Measurements from ENCODE around the gene USP36.
A peak's percentile ranks its signal among the peaks of the same experiment; 100 is the strongest.
"Not testable (repeated sequence)": the region's sequence is repeated elsewhere in the genome, so short reads cannot be mapped to it uniquely, and the experiment has no call there.

Gene USP36

DNA sequence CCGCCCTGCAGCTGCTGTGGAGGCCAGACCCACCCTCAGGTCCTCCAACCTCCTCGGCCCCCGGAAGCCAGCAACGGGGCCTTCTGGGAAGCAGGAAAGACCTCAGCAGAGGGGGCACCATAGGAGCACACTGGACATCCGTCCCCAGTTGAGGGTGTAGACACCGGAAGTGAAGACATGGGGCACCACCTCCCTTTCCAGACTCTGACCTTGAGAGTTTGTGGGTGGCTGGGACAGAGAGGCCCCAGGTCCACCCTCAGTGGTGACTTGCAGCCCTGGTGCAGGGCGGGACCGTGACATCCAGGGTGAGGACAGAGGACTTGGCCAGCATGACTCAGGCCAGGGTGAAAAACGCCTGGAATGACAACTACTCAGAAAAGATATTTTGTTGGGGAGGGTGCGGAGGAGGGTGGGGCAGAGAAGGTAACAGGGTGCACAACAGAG, 42.5 kb upstream of the USP36 start:
- Histone ChIP-seq H3K36me3 (ENCODE audit: control insufficient read depth, insufficient read depth, low read length) (no peaks in the 10 kb centered on the region), H3K27ac (ENCODE audit: insufficient read depth, low read depth, low read length, poor library complexity, severe bottlenecking) (peak overlapping the region; percentile 94), H3K9me3 (ENCODE audit: control insufficient read depth, low read length) (no peaks in the 10 kb centered on the region), H3K27me3 (ENCODE audit: control insufficient read depth, insufficient read depth, low read length, poor library complexity, severe bottlenecking) (no peaks in the 10 kb centered on the region), H3K4me3 (ENCODE audit: insufficient read depth, low read depth, low read length) (peak overlapping the region; percentile 20), H3K4me1 (ENCODE audit: control insufficient read depth, insufficient read depth, low read length) (peaks cover 29% of the 10 kb centered on the region)
- WGBS, 2 experiments = 79 to 82% methylated on average over 10 of the region's 10 CpGs

DNA sequence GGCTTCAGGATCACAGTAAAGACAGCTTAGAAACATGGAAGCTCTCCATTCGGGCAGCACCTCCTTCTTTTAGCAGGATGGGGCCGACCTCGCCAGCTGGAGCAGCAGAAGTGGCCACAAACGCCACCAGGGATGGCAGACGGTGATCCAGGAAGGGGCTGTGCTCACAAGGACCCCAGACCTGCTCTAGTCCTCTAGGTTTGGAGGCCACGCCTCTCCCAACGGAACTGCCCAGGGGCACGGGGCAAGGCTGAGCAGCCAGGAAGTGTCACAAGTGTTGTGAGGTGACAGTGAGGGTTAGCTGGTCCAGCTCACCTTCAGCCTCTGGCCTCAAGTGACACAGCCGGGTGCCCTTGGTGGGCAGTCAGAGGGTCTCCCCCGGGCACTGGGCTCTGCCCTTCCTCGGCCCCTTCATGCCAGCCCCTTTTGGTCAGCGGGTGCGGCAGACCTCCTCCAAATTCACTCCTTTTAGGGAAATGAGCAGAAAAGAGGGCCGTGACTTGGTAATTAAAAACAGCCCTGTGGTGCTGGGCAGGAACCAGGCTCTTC, 42.0 kb upstream of the USP36 start:
- WGBS, 2 experiments = 86 to 88% methylated on average over 14 of the region's 14 CpGs
- Histone ChIP-seq H3K27me3 (ENCODE audit: control insufficient read depth, insufficient read depth, low read length, poor library complexity, severe bottlenecking) (no peaks in the 10 kb centered on the region), H3K36me3 (ENCODE audit: control insufficient read depth, insufficient read depth, low read length) (no peaks in the 10 kb centered on the region), H3K9me3 (ENCODE audit: control insufficient read depth, low read length) (no peaks in the 10 kb centered on the region), H3K27ac (ENCODE audit: insufficient read depth, low read depth, low read length, poor library complexity, severe bottlenecking) (peak overlapping the region; percentile 94), H3K4me3 (ENCODE audit: insufficient read depth, low read depth, low read length) (no peak overlapping the region), H3K4me1 (ENCODE audit: control insufficient read depth, insufficient read depth, low read length) (peaks cover 29% of the 10 kb centered on the region)

DNA sequence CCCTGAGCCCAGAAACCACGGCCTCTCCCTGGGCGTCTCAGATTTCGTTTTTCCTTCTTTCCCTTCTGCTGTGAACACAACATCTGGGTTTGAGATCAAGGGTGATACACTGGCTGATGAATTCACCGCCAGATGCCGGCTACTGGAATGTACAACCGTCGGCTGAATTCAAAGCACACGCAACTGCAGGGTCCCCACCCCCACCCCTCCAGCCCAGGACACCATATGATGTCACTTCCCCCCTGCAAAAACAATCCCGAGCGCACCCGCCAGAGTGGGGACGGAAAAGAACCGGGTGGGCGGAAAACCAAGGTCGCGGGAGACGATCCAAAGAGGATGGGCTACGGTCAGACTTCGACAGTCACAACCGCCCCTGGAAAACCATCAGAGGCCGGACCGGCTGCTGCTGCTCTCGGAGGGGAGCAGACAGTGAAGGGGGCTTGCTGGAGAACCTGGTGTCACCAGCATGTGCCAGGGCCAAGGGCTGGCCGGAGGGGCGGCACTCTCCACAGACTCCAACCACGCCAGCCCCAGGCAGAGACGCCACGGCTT, 39.1 kb upstream of the USP36 start:
- Histone ChIP-seq H3K27me3 (ENCODE audit: control insufficient read depth, insufficient read depth, low read length, poor library complexity, severe bottlenecking) (no peaks in the 10 kb centered on the region), H3K9me3 (ENCODE audit: control insufficient read depth, low read length) (no peaks in the 10 kb centered on the region), H3K27ac (ENCODE audit: insufficient read depth, low read depth, low read length, poor library complexity, severe bottlenecking) (no peak overlapping the region), H3K4me3 (ENCODE audit: insufficient read depth, low read depth, low read length) (no peak overlapping the region), H3K4me1 (ENCODE audit: control insufficient read depth, insufficient read depth, low read length) (peaks cover 25% of the 10 kb centered on the region), H3K36me3 (ENCODE audit: control insufficient read depth, insufficient read depth, low read length) (no peaks in the 10 kb centered on the region)
- 86 to 89% methylated on average over 28 of the region's 28 CpGs for WGBS, 2 experiments

DNA sequence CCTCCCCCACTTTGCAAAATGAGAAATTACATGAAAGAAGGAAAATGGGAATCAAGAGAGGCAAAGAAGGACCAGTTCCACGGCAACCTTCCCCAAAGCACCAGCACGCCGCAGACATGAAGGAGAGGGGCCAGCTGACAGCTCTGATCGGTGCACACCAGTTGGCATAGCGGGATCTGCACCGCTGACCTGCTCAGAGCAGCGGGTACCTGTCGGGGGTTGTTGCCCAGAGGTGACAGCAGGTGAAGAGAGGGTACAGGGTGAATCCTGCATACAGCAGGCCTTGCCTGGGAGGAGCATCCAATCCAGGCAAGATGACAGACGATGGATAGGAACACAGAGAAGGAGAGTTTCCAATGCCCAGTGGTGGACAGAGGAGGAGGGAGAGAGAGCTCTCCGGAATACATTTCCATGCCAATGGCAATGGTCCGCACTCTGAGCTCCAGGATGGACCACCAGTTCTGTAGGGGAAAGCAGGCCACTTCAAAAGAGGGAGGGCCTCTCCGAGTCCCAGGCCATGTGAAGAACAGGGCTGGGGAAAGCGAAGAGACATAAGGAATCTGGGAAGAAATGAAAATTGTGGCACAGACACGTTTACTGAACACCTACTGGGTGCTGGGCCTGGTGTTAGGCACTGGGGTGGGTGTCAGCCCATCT, 38.4 kb upstream of the USP36 start:
- no peak overlapping the region for H3K27ac ChIP-seq (ENCODE audit: insufficient read depth, low read depth, low read length, poor library complexity, severe bottlenecking)
- H3K36me3 ChIP-seq (ENCODE audit: control insufficient read depth, insufficient read depth, low read length) = no peaks in the 10 kb centered on the region
- no peaks in the 10 kb centered on the region for H3K9me3 ChIP-seq (ENCODE audit: control insufficient read depth, low read length)
- peaks cover 18% of the 10 kb centered on the region for H3K4me1 ChIP-seq (ENCODE audit: control insufficient read depth, insufficient read depth, low read length)
- H3K27me3 ChIP-seq (ENCODE audit: control insufficient read depth, insufficient read depth, low read length, poor library complexity, severe bottlenecking) = no peaks in the 10 kb centered on the region
- H3K4me3 ChIP-seq (ENCODE audit: insufficient read depth, low read depth, low read length) = no peak overlapping the region
- WGBS, 2 experiments = 92 to 93% methylated on average over 14 of the region's 14 CpGs

DNA sequence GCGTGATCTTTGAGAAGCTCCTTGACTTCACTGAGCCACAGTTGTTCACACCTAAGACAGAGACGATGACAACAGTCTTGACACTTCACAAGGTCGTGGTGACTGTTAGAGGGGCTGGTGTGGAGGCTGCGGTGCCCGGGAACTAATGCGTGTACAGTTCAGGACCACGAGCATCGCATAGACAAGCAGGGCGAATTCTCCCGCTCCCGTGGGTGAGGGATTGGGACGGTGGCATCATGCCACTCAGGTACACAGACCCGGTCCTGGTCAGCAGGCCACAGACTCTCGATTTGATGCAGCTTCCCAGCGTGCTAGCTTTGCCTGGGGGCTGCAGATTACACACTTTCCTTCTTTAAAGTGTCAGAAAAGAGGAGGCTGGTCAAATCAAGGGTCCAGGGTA, 37.6 kb upstream of the USP36 start:
- H3K4me1 ChIP-seq (ENCODE audit: control insufficient read depth, insufficient read depth, low read length) = peaks cover 14% of the 10 kb centered on the region
- H3K4me3 ChIP-seq (ENCODE audit: insufficient read depth, low read depth, low read length) = no peak overlapping the region
- H3K9me3 ChIP-seq (ENCODE audit: control insufficient read depth, low read length) = no peaks in the 10 kb centered on the region
- 95 to 96% methylated on average over 15 of the region's 15 CpGs for WGBS, 2 experiments
- H3K27ac ChIP-seq (ENCODE audit: insufficient read depth, low read depth, low read length, poor library complexity, severe bottlenecking) = no peak overlapping the region
- H3K27me3 ChIP-seq (ENCODE audit: control insufficient read depth, insufficient read depth, low read length, poor library complexity, severe bottlenecking) = no peaks in the 10 kb centered on the region
- H3K36me3 ChIP-seq (ENCODE audit: control insufficient read depth, insufficient read depth, low read length) = no peaks in the 10 kb centered on the region

DNA sequence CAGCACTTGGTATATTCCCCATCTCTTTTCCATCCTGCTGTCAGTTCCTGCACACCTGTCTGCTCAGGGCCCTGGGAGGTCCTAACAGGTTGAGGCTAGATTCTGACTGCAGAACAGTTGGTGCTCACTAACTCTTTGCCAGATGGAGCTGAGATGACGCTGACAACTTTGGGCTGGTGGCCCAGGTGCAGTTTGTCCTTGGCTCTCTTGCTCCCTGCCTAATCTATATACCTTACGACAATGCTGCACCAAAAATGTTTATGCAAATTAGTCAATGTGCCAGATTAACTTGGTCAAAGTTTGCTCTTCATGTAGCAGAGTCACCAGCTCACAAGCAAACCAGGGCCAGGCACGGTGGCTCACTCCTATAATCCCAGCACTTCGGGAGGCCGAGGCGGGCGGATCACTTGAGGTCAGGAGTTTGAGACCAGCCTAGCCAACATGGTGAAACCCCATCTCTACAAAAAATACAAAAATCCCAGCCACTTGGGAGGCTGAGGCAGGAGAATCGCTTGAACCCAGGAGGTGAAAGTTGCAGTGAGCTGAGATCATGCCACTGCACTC, 36.4 kb upstream of the USP36 start:
- H3K27ac ChIP-seq (ENCODE audit: insufficient read depth, low read depth, low read length, poor library complexity, severe bottlenecking); H3K4me1 ChIP-seq (ENCODE audit: control insufficient read depth, insufficient read depth, low read length); H3K4me3 ChIP-seq (ENCODE audit: insufficient read depth, low read depth, low read length); H3K36me3 ChIP-seq (ENCODE audit: control insufficient read depth, insufficient read depth, low read length); H3K9me3 ChIP-seq (ENCODE audit: control insufficient read depth, low read length); H3K27me3 ChIP-seq (ENCODE audit: control insufficient read depth, insufficient read depth, low read length, poor library complexity, severe bottlenecking): not testable (repeated sequence)
- WGBS, 2 experiments = 89 to 94% methylated on average over 8 of the region's 8 CpGs

DNA sequence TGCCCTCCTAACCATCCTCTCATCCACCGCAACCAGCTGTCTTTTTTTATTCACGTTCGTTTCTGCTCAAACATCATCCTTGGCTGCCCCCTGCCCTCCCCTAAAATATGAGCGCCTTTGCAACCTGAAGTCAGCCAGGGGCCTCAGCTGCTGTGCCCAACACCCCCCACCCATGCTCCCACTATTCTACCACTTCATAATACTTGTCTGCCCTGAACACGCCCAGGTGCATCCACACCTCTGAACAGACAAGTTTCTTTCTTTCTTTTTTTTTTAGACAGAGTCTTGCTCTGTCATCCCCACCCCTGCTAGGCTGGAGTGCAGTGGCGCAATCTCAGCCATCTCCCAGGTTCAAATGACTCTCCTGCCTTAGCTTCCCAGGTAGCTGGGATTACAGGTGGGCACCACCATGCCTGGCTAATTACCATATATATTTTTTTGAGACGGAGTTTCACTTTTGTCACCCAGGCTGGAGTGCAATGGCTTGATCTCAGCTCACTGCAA, 35.5 kb upstream of the USP36 start:
- Histone ChIP-seq H3K36me3 (ENCODE audit: control insufficient read depth, insufficient read depth, low read length) (no peaks in the 10 kb centered on the region), H3K27me3 (ENCODE audit: control insufficient read depth, insufficient read depth, low read length, poor library complexity, severe bottlenecking) (no peaks in the 10 kb centered on the region), H3K4me1 (ENCODE audit: control insufficient read depth, insufficient read depth, low read length) (peaks cover 3% of the 10 kb centered on the region), H3K27ac (ENCODE audit: insufficient read depth, low read depth, low read length, poor library complexity, severe bottlenecking) (no peak overlapping the region), H3K4me3 (ENCODE audit: insufficient read depth, low read depth, low read length) (no peak overlapping the region), H3K9me3 (ENCODE audit: control insufficient read depth, low read length) (no peaks in the 10 kb centered on the region)
- 91 to 93% methylated on average over 7 of the region's 7 CpGs for WGBS, 2 experiments

DNA sequence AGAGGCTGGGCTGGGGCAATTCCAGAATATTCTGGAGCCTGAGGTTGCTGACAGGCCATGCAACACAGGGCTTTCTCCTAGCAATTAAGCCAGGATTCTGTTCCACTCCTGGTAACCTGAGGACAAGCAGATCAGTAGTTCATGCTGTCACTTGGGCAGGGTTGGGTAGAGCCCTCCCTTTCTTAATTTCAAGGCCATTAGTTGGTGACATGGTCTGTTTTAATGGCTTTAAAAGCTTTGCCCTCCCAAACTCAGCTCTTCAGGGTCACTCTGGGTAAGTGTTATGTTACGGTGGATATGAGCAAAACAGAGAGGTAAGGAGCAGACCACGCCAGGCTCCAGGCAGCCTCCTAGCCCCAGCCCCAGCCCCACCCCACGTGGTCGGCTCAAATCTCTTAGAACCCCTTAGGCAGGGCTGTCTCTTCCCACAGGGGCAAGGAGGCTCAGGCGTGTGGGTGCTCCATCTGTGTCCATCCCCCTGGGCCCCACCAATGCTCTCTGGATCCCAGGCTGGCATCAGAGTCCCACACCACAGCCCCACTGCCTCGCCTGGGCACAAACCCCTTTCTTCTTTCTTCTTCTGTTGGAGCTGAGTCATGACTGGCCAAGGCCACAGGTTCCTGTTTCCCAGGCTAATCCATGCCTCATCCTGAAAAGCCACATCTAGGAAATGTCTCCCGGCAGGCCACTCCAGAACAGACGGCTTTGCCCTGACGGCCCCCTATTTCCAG, 34.9 kb upstream of the USP36 start:
- WGBS, 2 experiments = 88 to 90% methylated on average over 9 of the region's 9 CpGs
- Histone ChIP-seq H3K27me3 (ENCODE audit: control insufficient read depth, insufficient read depth, low read length, poor library complexity, severe bottlenecking) (no peaks in the 10 kb centered on the region), H3K27ac (ENCODE audit: insufficient read depth, low read depth, low read length, poor library complexity, severe bottlenecking) (no peak overlapping the region), H3K4me1 (ENCODE audit: control insufficient read depth, insufficient read depth, low read length) (peaks cover 3% of the 10 kb centered on the region), H3K9me3 (ENCODE audit: control insufficient read depth, low read length) (no peaks in the 10 kb centered on the region), H3K36me3 (ENCODE audit: control insufficient read depth, insufficient read depth, low read length) (peaks cover 4% of the 10 kb centered on the region), H3K4me3 (ENCODE audit: insufficient read depth, low read depth, low read length) (no peak overlapping the region)

DNA sequence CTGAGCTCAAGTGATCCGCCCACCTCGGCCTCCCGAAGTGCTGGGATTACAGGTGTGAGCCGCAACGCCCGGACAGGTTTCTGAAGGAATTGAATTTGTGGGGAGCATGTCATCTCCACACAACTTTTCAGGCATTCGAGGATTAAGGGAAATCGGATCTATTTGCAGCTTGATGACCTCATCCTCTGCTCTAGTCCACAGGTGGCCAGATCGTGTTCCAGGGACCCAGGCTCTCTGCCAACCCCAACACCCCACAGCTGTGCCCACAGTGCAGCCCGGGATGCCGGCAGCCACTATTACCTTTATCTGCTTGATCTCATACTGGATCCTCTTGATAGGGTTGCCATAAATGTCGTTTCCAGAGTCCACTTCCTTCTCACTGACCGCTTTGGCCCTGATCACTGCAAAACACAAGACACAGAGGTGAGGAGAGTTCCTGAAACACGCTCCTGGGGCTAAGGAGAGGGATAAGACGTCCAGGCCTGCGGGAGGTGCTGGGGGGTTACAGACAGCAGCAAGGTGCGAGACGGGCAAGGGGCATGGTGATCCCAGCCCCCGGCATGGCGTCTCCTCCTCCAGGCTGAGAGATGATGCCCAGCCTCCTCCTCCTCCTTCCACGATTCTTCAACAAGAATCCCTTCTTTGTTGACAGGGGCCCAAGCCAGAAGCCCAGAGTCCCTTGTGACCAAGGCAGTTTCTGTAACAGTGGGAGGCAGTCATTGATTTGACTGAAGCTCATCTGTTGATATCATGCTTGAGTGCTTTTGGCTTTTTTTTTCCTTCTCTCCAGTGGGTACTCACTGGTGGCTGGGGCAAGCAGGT, 33.1 kb upstream of the USP36 start:
- 91 to 94% methylated on average over 21 of the region's 21 CpGs for WGBS, 2 experiments
- Histone ChIP-seq H3K4me1 (ENCODE audit: control insufficient read depth, insufficient read depth, low read length) (peaks cover 3% of the 10 kb centered on the region), H3K9me3 (ENCODE audit: control insufficient read depth, low read length) (no peaks in the 10 kb centered on the region), H3K27me3 (ENCODE audit: control insufficient read depth, insufficient read depth, low read length, poor library complexity, severe bottlenecking) (no peaks in the 10 kb centered on the region), H3K36me3 (ENCODE audit: control insufficient read depth, insufficient read depth, low read length) (peaks cover 11% of the 10 kb centered on the region), H3K27ac (ENCODE audit: insufficient read depth, low read depth, low read length, poor library complexity, severe bottlenecking) (no peak overlapping the region), H3K4me3 (ENCODE audit: insufficient read depth, low read depth, low read length) (no peak overlapping the region)
